ENCODE data around the gene PCDHGA10.

PCDHGA10 gene

GRCh38 chr5:141369994-141370848, 42.6 kb upstream of the PCDHGA10 start, which contains the start of gene PCDHGB3:
Gene PCDHGB3 (plus strand): TSS chr5:141370242. CDS start chr5:141370395, 153 bp downstream.
- H3K9me3 ChIP-seq (ENCODE audit: insufficient read depth, low read length), result no peaks in the 10 kb centered on the region
- H3K36me3 ChIP-seq (replicated peaks; ENCODE audit: low read depth, low read length), result no peaks in the 10 kb centered on the region
- H3K4me2 ChIP-seq (ENCODE audit: low read length), result peak within 1 kb of the TSS; percentile 77
- H3K27me3 ChIP-seq (ENCODE audit: low read depth, low read length), result no peaks in the 10 kb centered on the region
- H2AFZ ChIP-seq (ENCODE audit: low read depth, low read length), result peak within 1 kb of the TSS; percentile 91
- H3K79me2 ChIP-seq (ENCODE audit: low read length), result no peaks in the 10 kb centered on the region
- H4K20me1 ChIP-seq (ENCODE audit: insufficient read depth, low read length), result no peaks in the 10 kb centered on the region
- H3K4me1 ChIP-seq (ENCODE audit: low read length), result no peaks in the 10 kb centered on the region
- TF ChIP-seq CTCF (IDR thresholded peaks at IDR 0.05; ENCODE audit: low read depth, low read length), result peak; percentile 52
- TF ChIP-seq EZH2phosphoT487 (IDR thresholded peaks at IDR 0.05; ENCODE audit: low read depth), result no peak
- peak within 1 kb of the TSS; percentile 57 for H3K9ac ChIP-seq (ENCODE audit: low read length)
- no peak within 1 kb of the TSS for H3K27ac ChIP-seq (ENCODE audit: low read length)
- peak within 1 kb of the TSS; percentile 76 for H3K4me3 ChIP-seq (ENCODE audit: low read length)

GRCh38 chr5:141371572-141372475, 41.0 kb upstream of the PCDHGA10 start:
- H4K20me1 ChIP-seq (ENCODE audit: insufficient read depth, low read length), result no peaks in the 10 kb centered on the region
- no peak overlapping the region for H3K27ac ChIP-seq (ENCODE audit: low read length)
- no peaks in the 10 kb centered on the region for H3K27me3 ChIP-seq (ENCODE audit: low read depth, low read length)
- no peaks in the 10 kb centered on the region for H3K36me3 ChIP-seq (replicated peaks; ENCODE audit: low read depth, low read length)
- no peak overlapping the region for H3K4me3 ChIP-seq (ENCODE audit: low read length)
- no peak overlapping the region for H2AFZ ChIP-seq (ENCODE audit: low read depth, low read length)
- no peak overlapping the region for H3K4me2 ChIP-seq (ENCODE audit: low read length)
- no peak overlapping the region for H3K9ac ChIP-seq (ENCODE audit: low read length)
- no peaks in the 10 kb centered on the region for H3K79me2 ChIP-seq (ENCODE audit: low read length)
- TF ChIP-seq EZH2phosphoT487 (IDR thresholded peaks at IDR 0.05; ENCODE audit: low read depth), result no peak
- no peak for TF ChIP-seq CTCF (IDR thresholded peaks at IDR 0.05; ENCODE audit: low read depth, low read length)
- H3K4me1 ChIP-seq (ENCODE audit: low read length), result no peaks in the 10 kb centered on the region
- H3K9me3 ChIP-seq (ENCODE audit: insufficient read depth, low read length), result no peaks in the 10 kb centered on the region

- Histone ChIP-seq H2AFZ (ENCODE audit: low read depth, low read length) (no peak within 1 kb of the TSS), H4K20me1 (ENCODE audit: insufficient read depth, low read length) (no peaks in the 10 kb centered on the region), H3K4me3 (ENCODE audit: low read length) (no peak within 1 kb of the TSS), H3K9ac (ENCODE audit: low read length) (no peak within 1 kb of the TSS), H3K4me2 (ENCODE audit: low read length) (no peak within 1 kb of the TSS), H3K27me3 (ENCODE audit: low read depth, low read length) (no peaks in the 10 kb centered on the region), H3K36me3 (replicated peaks; ENCODE audit: low read depth, low read length) (no peaks in the 10 kb centered on the region), H3K4me1 (ENCODE audit: low read length) (no peaks in the 10 kb centered on the region), H3K9me3 (ENCODE audit: insufficient read depth, low read length) (no peaks in the 10 kb centered on the region), H3K27ac (ENCODE audit: low read length) (no peak within 1 kb of the TSS), H3K79me2 (ENCODE audit: low read length) (no peaks in the 10 kb centered on the region)
- TF ChIP-seq EZH2phosphoT487 (IDR thresholded peaks at IDR 0.05; ENCODE audit: low read depth) (no peak), CTCF (IDR thresholded peaks at IDR 0.05; ENCODE audit: low read depth, low read length) (no peak)
Measured at GRCh38 chr5:141373673-141374317, 39.0 kb upstream of the PCDHGA10 start, which contains the start of gene PCDHGA6. Gene PCDHGA6 (plus strand): TSS chr5:141373891. CDS start chr5:141374084, 193 bp downstream.
